GM12878 (cell line): ENCODE results near the gene SETBP1. TPM values are rescaled to one million over a fixed set of nuclear protein-coding genes. Genes with fewer than 3 reads are reported as not detected.

ENCODE experiments used
- CEBPB ChIP-seq, 2 experiments: fragments of 150-350 bp in 1 of 2; IDR thresholded peaks; 2 replicates each; pipeline ENCODE4 v1.6.1; 2012 to 2014; ENCODE audit warnings: low read depth in 2 of 2, low read length in 2 of 2, borderline replicate concordance in 1 of 2, inconsistent platforms in 1 of 2
- CHD1 ChIP-seq: IDR thresholded peaks from 2 replicates; pipeline ENCODE4 v1.6.1; 2012; ENCODE audit warnings: low read depth, low read length, improper control_type of control experiment
- CREB1 ChIP-seq: IDR thresholded peaks from 2 replicates; pipeline ENCODE4 v1.6.1; 2012; ENCODE audit warnings: low read depth, mild to moderate bottlenecking, inconsistent platforms
- CREM ChIP-seq: IDR thresholded peaks from 2 replicates; pipeline ENCODE4 v1.6.1; 2014; ENCODE audit warnings: antibody characterized with exemption, low read depth
- FOXK2 ChIP-seq: fragments of 450-650 bp; IDR thresholded peaks from 2 replicates; pipeline ENCODE4 v1.6.1; 2017; ENCODE audit warnings: mild to moderate bottlenecking, moderate library complexity
- JUND ChIP-seq: IDR thresholded peaks from 2 replicates; pipeline ENCODE4 v1.6.1; 2012; ENCODE audit warnings: low read depth, mild to moderate bottlenecking, low read length, improper control_type of control experiment, moderate library complexity
- KLF5 ChIP-seq: fragments of 450-650 bp; IDR thresholded peaks from 2 replicates; pipeline ENCODE4 v1.6.1; 2014; ENCODE audit warnings: mild to moderate bottlenecking; ENCODE audit not compliant: partially characterized antibody
- MEF2A ChIP-seq: IDR thresholded peaks from 2 replicates; pipeline ENCODE4 v1.6.1; 2011; ENCODE audit warnings: low read depth, mild to moderate bottlenecking, low read length, moderate library complexity; ENCODE audit not compliant: insufficient read depth
- NFXL1 ChIP-seq: fragments of 450-650 bp; IDR thresholded peaks from 2 replicates; pipeline ENCODE4 v1.6.1; 2017; ENCODE audit warnings: antibody characterized with exemption, mild to moderate bottlenecking, borderline replicate concordance
- NFYA ChIP-seq: IDR thresholded peaks from 2 replicates; pipeline ENCODE4 v1.6.1; 2011; ENCODE audit warnings: low read depth, mild to moderate bottlenecking, low read length, improper control_type of control experiment, borderline replicate concordance
- NR2C1 ChIP-seq: fragments of 450-650 bp; IDR thresholded peaks from 2 replicates; pipeline ENCODE4 v1.6.1; 2017; ENCODE audit warnings: antibody characterized with exemption, mild to moderate bottlenecking, moderate library complexity
- SPI1 ChIP-seq: IDR thresholded peaks from 2 replicates; pipeline ENCODE4 v1.6.1; 2011; ENCODE audit warnings: low read depth, mild to moderate bottlenecking, low read length, moderate library complexity, borderline replicate concordance; ENCODE audit not compliant: insufficient read depth
- TCF7 ChIP-seq: IDR thresholded peaks from 2 replicates; pipeline ENCODE4 v1.6.1; 2014; ENCODE audit warnings: antibody characterized with exemption, borderline replicate concordance
- ZBTB4 ChIP-seq: fragments of 450-650 bp; formaldehyde crosslinking; IDR thresholded peaks from 2 replicates; pipeline ENCODE4 v1.4.0; 2022; ENCODE audit warnings: mild to moderate bottlenecking, moderate library complexity
- ZNF24 ChIP-seq: fragments of 450-650 bp; IDR thresholded peaks from 2 replicates; pipeline ENCODE4 v1.6.1; 2017; ENCODE audit warnings: antibody characterized with exemption, mild to moderate bottlenecking
- ZNF384 ChIP-seq: IDR thresholded peaks from 2 replicates; pipeline ENCODE4 v1.6.1; 2012; ENCODE audit warnings: low read depth, mild to moderate bottlenecking, low read length, improper control_type of control experiment, borderline replicate concordance
- polyA plus RNA-seq, 11 experiments: library from polyadenylated mRNA; depleted of rRNA in 4 of 11; unstranded in 6 of 11; stranded (reverse) in 5 of 11; fragments of >200 nt; fragmentation: Nextera tagmentation in 4 of 11; fragmentation: Illumina TruSeq in 1 of 11; extraction: Ambion mirVana in 4 of 11; extraction: Trizol in 1 of 11; gene quantifications; 1 replicate in 1 of 11; 2 replicates in 10 of 11; pipeline versions ENCODE4 v1.2.1 to v1.2.3, GENCODE V29; 2011 to 2016; ENCODE audit warnings: inconsistent platforms in 2 of 11, missing spikeins in 2 of 11, low read depth in 1 of 11
- total RNA-seq, 4 experiments: library from RNA; depleted of rRNA in 3 of 4; stranded (reverse); fragments of >200 nt in 3 of 4; fragmentation: Illumina TruSeq in 1 of 4; extraction: Trizol in 1 of 4; gene quantifications; 2 replicates each; pipeline versions ENCODE4 v1.2.1 to v1.2.3, GENCODE V29; 2013 to 2021
- TF ChIP-seq, protein P1 (sequence below): fragments of 450-650 bp; IDR thresholded peaks from 2 replicates; pipeline ENCODE4 v1.6.1; 2016; ENCODE audit warnings: mild to moderate bottlenecking, moderate library complexity, borderline replicate concordance
- TF ChIP-seq, protein P2 (sequence below): fragments of 450-650 bp; IDR thresholded peaks from 2 replicates; pipeline ENCODE4 v1.6.1; 2017; ENCODE audit warnings: antibody characterized with exemption, mild to moderate bottlenecking, moderate library complexity
- TF ChIP-seq, protein P3 (sequence below): IDR thresholded peaks from 2 replicates; pipeline ENCODE4 v1.6.1; 2012; ENCODE audit warnings: low read depth, low read length, improper control_type of control experiment

Gene SETBP1
- total and polyA plus RNA-seq, 10 of the 15 experiments (the other 5 are each of a cell fraction or from before 2014, with no cell fraction given) = 0.99 to 29.7 (median 8.3) TPM

GRCh38 chr18:44709307-44710126 is 28.8 kb downstream of the SETBP1 start (continued):
- TF ChIP-seq ZBTB4 (CRISPR knock-in tag) = no peak
- peak; percentile 71 for TF ChIP-seq CREM
- peak; percentile 84 for TF ChIP-seq MEF2A
- TF ChIP-seq, protein P1, sequence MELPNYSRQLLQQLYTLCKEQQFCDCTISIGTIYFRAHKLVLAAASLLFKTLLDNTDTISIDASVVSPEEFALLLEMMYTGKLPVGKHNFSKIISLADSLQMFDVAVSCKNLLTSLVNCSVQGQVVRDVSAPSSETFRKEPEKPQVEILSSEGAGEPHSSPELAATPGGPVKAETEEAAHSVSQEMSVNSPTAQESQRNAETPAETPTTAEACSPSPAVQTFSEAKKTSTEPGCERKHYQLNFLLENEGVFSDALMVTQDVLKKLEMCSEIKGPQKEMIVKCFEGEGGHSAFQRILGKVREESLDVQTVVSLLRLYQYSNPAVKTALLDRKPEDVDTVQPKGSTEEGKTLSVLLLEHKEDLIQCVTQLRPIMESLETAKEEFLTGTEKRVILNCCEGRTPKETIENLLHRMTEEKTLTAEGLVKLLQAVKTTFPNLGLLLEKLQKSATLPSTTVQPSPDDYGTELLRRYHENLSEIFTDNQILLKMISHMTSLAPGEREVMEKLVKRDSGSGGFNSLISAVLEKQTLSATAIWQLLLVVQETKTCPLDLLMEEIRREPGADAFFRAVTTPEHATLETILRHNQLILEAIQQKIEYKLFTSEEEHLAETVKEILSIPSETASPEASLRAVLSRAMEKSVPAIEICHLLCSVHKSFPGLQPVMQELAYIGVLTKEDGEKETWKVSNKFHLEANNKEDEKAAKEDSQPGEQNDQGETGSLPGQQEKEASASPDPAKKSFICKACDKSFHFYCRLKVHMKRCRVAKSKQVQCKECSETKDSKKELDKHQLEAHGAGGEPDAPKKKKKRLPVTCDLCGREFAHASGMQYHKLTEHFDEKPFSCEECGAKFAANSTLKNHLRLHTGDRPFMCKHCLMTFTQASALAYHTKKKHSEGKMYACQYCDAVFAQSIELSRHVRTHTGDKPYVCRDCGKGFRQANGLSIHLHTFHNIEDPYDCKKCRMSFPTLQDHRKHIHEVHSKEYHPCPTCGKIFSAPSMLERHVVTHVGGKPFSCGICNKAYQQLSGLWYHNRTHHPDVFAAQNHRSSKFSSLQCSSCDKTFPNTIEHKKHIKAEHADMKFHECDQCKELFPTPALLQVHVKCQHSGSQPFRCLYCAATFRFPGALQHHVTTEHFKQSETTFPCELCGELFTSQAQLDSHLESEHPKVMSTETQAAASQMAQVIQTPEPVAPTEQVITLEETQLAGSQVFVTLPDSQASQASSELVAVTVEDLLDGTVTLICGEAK = no peak
- TF ChIP-seq NFYA = no peak
- no peak for TF ChIP-seq SPI1
- TF ChIP-seq NR2C1 = peak; percentile 57; the same call in 1 of the 2 replicates
- TF ChIP-seq JUND = peak; percentile 97
- TF ChIP-seq NFXL1 = no peak
- no peak for TF ChIP-seq KLF5
- TF ChIP-seq CHD1 = no peak
- TF ChIP-seq, protein P2, sequence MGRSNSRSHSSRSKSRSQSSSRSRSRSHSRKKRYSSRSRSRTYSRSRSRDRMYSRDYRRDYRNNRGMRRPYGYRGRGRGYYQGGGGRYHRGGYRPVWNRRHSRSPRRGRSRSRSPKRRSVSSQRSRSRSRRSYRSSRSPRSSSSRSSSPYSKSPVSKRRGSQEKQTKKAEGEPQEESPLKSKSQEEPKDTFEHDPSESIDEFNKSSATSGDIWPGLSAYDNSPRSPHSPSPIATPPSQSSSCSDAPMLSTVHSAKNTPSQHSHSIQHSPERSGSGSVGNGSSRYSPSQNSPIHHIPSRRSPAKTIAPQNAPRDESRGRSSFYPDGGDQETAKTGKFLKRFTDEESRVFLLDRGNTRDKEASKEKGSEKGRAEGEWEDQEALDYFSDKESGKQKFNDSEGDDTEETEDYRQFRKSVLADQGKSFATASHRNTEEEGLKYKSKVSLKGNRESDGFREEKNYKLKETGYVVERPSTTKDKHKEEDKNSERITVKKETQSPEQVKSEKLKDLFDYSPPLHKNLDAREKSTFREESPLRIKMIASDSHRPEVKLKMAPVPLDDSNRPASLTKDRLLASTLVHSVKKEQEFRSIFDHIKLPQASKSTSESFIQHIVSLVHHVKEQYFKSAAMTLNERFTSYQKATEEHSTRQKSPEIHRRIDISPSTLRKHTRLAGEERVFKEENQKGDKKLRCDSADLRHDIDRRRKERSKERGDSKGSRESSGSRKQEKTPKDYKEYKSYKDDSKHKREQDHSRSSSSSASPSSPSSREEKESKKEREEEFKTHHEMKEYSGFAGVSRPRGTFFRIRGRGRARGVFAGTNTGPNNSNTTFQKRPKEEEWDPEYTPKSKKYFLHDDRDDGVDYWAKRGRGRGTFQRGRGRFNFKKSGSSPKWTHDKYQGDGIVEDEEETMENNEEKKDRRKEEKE = no peak
- TF ChIP-seq, protein P3, sequence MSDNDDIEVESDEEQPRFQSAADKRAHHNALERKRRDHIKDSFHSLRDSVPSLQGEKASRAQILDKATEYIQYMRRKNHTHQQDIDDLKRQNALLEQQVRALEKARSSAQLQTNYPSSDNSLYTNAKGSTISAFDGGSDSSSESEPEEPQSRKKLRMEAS = no peak
- TF ChIP-seq TCF7 = peak; percentile 83
- no peak for TF ChIP-seq FOXK2
- TF ChIP-seq CEBPB (IDR thresholded peaks at IDR 0.05; ENCODE audit: borderline replicate concordance in 1 of 2, low read depth in 2 of 2, low read length in 2 of 2) = no peak
- TF ChIP-seq ZNF384 = peak; percentile 75; the same call in 1 of the 2 replicates
- TF ChIP-seq CREB1 = peak; percentile 58
- 0 out of 2 replicates have a peak, but pooled peaks have one; percentile 26 for TF ChIP-seq ZNF24
